Omental fat pad (tissue), 4 donors: ENCODE measurements around the gene COL23A1. TPM values are rescaled to one million over a fixed set of nuclear protein-coding genes. Genes with fewer than 3 reads are reported as not detected.

Source experiments
- ATAC-seq: fragments of 150-250 bp; one replicate; pipeline ENCODE4 v1.9.1; 2016; ENCODE audit warnings: mild to moderate bottlenecking, moderate library complexity; ENCODE audit not compliant: low FRiP score
- DNase-seq: peaks from one replicate; pipeline ENCODE4 v3.0.0-alpha.2; 2019; ENCODE audit warnings: low spot score
- CTCF ChIP-seq, 3 donors: fragments of 450-650 bp; IDR thresholded peaks; one replicate each; pipeline ENCODE4 v1.5.1; 2016 to 2017; ENCODE audit warnings: antibody characterized with exemption in 3 of 3, mild to moderate bottlenecking in 3 of 3, moderate library complexity in 2 of 3
- total RNA-seq, 4 donors: library from RNA; depleted of rRNA; stranded (reverse); fragments of >200 nt; gene quantifications; one replicate each; pipeline ENCODE4 v1.1.0, GENCODE V29; 2016

Gene COL23A1
- total RNA-seq, 4 donors from 2014 or later: 0.12 to 1.0 (median 0.49) TPM

DNA sequence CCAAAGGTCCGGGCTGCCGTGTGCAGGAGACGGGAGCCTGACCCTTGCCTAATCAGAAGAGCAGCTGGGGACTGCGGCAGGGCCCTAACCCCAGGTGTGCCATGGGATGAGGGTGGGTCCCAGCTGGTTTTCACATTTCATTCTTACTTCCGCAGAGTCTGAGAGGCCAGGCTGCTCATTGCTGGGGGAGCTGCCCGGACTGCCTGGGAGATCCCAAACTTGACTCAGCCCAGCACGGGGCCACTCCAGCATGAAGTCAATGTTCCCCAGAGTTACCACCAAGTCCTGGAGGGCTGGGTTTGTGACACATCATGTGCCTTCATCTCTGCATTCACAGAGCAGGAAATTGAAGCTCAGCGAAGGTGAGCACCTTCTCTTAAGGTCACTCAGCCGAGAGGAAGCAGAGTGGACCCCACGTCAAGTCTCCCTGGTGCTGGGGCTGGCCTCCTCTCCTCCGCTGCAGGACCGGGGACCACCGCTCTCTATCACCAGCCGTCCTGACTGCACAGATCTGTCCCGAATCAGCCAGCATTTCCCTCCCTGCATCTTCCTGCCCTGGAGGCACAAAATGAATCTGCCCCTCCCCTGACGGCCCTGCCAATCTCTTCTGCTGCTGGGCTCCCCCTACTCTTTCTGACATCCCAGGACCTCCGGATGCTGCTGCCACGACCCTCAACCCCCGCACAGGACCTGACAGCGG is 303.0 kb downstream of the COL23A1 start:
- ATAC-seq: no peak

DNA sequence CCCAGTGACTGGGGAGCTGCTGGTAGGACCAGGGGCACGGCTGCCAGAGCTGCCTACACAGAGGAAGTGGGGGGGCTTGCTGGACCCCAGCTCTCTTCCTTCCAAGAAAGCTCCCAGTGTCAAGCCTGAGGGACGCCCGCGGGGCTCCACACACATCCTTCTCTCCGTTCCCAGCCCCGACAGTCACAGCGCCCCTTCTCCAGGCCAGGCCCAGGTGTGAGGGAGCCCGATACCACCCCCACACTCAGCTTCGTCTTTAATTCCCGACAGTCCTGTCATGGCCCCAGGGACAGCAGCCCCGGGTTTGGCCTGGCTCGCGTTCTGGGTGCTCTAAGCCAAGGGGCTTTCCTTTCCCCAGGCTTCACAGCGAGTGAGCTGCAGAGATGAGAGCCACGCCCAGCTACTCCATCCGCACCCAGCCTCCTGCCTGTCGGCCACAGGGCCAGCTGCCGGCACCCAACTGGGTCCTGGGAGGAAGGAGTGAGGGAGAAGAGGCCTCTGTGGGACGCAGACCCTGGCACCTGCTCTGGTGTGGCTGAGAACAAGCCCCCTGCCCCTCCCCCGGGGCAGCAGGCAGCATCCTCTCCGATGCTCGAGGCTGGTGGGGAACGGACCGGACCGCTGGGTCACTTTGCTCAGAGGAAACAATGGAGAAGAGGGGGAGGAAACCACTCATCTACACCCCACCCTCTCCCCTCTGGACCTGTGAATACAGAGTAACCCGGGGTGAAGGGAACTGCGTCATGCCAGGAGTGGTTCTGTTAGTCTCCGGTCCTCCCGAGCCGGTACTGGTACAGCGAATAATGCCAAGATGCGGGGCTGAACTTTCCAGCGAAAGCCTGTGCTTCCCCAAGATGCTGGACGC is 303.7 kb downstream of the COL23A1 start:
- no peak for DNase-seq
- no peak for ATAC-seq
- TF ChIP-seq CTCF (IDR thresholded peaks at IDR 0.05): no peak

More for the DNA sequence above, 303.0 kb downstream of the COL23A1 start:
- DNase-seq: no peak
- no peak for TF ChIP-seq CTCF (IDR thresholded peaks at IDR 0.05)

- no peak for TF ChIP-seq CTCF (IDR thresholded peaks at IDR 0.05)
- no peak for ATAC-seq
- no peak for DNase-seq
Observed at GRCh38 chr5:178285399-178286225, 304.6 kb downstream of the COL23A1 start.

- ATAC-seq (no peak), DNase-seq (no peak)
- TF ChIP-seq CTCF (IDR thresholded peaks at IDR 0.05): no peak
Observed at GRCh38 chr5:178284996-178285395, 305.2 kb downstream of the COL23A1 start.

DNA sequence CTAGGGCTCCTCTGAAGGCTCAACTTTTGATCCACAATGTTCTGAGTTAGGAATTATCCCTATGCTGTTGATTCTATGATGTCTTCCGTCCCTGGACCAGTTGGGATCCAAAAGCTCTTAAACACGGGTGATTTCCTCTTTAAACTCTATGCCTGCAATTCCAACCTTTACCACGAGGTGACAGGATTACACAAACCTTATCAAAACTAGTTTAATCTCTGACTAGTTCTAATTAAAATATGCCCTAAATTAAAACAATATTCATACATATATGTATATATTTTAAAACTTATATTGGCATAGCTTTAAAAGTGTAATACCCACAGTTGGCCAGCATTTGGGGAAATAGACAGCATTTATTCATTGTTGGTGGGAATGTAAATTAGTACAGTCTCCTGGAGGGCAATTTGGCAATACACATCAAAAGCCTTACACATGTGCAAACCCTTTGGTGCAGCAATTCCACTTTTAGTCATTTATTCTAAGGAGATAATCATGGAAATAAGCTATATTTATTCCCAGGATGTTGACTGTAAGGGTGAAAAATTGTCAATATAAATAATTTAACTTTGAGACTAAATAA is 306.0 kb downstream of the COL23A1 start:
- no peak for ATAC-seq
- TF ChIP-seq CTCF (IDR thresholded peaks at IDR 0.05): no peak
- no peak for DNase-seq

DNA sequence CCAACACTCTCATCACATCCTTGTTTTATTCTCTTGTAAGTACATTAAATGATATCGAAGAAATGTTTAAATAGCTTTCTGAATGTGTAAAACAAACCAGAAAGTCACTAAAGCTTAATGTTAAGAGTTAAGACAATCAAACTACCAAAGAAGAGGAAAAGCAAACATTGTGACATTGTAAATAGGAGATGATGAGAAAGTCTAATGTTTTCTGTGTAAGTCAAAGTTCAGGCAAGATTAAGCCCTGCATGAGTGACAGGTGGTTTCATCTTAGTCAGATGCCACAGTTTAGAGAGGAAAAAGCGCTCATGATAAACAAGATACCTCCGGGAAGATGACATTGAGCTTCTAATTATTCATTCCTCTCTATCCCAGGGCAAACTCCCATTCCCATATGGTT is 306.7 kb downstream of the COL23A1 start:
- DNase-seq: no peak
- ATAC-seq: no peak
- no peak for TF ChIP-seq CTCF (IDR thresholded peaks at IDR 0.05)
